Right atrium auricular region (tissue), 2 donors: ENCODE data around the gene NUMB. TPM values are rescaled to one million over a fixed set of nuclear protein-coding genes. Genes with fewer than 3 reads are reported as not detected.

ENCODE experiments used
- DNase-seq: peaks from one replicate; pipeline ENCODE4 v3.0.0-alpha.2; 2019; ENCODE audit warnings: low spot score
- H3K27ac ChIP-seq, 2 donors: fragments of 200-600 bp; sonication (generic); 1 replicate in 1 of 2; 2 replicates in 1 of 2; pipeline ENCODE4 v1.5.1; 2016 to 2019
- H3K27me3 ChIP-seq, 2 donors: fragments of 200-600 bp; sonication (generic); one replicate each; pipeline versions ENCODE4 v1.5.1 to v1.6.0; 2017 to 2019
- H3K36me3 ChIP-seq: fragments of 200-600 bp; sonication (generic); one replicate; pipeline ENCODE4 v1.5.1; 2016
- H3K4me1 ChIP-seq, 2 donors: fragments of 200-600 bp; sonication (generic); one replicate each; pipeline versions ENCODE4 v1.5.1 to v1.6.0; 2017 to 2019
- H3K4me3 ChIP-seq, 2 donors: fragments of 200-600 bp; sonication (generic); 1 replicate in 1 of 2; 2 replicates in 1 of 2; pipeline ENCODE4 v1.5.1; 2017 to 2019; ENCODE audit warnings: mild to moderate bottlenecking in 1 of 2, moderate library complexity in 1 of 2
- H3K9me3 ChIP-seq, 2 donors: fragments of 200-600 bp; sonication (generic); one replicate each; pipeline ENCODE4 v1.5.1; 2019
- total RNA-seq, 2 donors: library from RNA; depleted of rRNA; stranded (reverse); fragments of >200 nt; gene quantifications; one replicate each; pipeline ENCODE4 v1.1.0, GENCODE V29; 2016
- TF ChIP-seq, protein P1 (sequence below), 2 donors: fragments of 200-600 bp; sonication (generic); IDR thresholded peaks; one replicate each; pipeline ENCODE4 v1.5.1; 2019; ENCODE audit warnings: antibody characterized with exemption in 2 of 2

Gene NUMB
- total RNA-seq, 2 donors from 2014 or later: 24.6 to 31.9 TPM

GRCh38 chr14:73283608-73284379 lies 174.6 kb downstream of the NUMB start:
- H3K36me3 ChIP-seq: peaks cover 64% of the 10 kb centered on the region
- no peak overlapping the region for H3K4me3 ChIP-seq
- no peaks in the 10 kb centered on the region for H3K4me1 ChIP-seq
- DNase-seq: no peak
- no peaks in the 10 kb centered on the region for H3K9me3 ChIP-seq
- no peak overlapping the region for H3K27ac ChIP-seq
- H3K27me3 ChIP-seq: no peaks in the 10 kb centered on the region
- TF ChIP-seq, protein P1, sequence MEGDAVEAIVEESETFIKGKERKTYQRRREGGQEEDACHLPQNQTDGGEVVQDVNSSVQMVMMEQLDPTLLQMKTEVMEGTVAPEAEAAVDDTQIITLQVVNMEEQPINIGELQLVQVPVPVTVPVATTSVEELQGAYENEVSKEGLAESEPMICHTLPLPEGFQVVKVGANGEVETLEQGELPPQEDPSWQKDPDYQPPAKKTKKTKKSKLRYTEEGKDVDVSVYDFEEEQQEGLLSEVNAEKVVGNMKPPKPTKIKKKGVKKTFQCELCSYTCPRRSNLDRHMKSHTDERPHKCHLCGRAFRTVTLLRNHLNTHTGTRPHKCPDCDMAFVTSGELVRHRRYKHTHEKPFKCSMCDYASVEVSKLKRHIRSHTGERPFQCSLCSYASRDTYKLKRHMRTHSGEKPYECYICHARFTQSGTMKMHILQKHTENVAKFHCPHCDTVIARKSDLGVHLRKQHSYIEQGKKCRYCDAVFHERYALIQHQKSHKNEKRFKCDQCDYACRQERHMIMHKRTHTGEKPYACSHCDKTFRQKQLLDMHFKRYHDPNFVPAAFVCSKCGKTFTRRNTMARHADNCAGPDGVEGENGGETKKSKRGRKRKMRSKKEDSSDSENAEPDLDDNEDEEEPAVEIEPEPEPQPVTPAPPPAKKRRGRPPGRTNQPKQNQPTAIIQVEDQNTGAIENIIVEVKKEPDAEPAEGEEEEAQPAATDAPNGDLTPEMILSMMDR (IDR thresholded peaks at IDR 0.05): peak in 1 of 2 donors; percentile 42

- H3K27ac ChIP-seq: no peak overlapping the region
- no peak for DNase-seq
- peaks cover 71% of the 10 kb centered on the region for H3K36me3 ChIP-seq
- TF ChIP-seq, protein P1 (IDR thresholded peaks at IDR 0.05): no peak
- H3K4me1 ChIP-seq: no peaks in the 10 kb centered on the region
- H3K4me3 ChIP-seq: no peak overlapping the region
- H3K9me3 ChIP-seq: no peaks in the 10 kb centered on the region
- no peaks in the 10 kb centered on the region for H3K27me3 ChIP-seq
These were observed 177.4 kb downstream of the NUMB start for GRCh38 chr14:73280903-73281302.

GRCh38 chr14:73277376-73277775 lies 181.0 kb downstream of the NUMB start:
- TF ChIP-seq, protein P1 (IDR thresholded peaks at IDR 0.05): no peak
- H3K4me1 ChIP-seq: no peaks in the 10 kb centered on the region
- H3K27ac ChIP-seq: no peak overlapping the region
- DNase-seq: no peak
- H3K27me3 ChIP-seq: no peaks in the 10 kb centered on the region
- peaks cover 56% of the 10 kb centered on the region for H3K36me3 ChIP-seq
- H3K4me3 ChIP-seq: no peak overlapping the region
- H3K9me3 ChIP-seq: no peaks in the 10 kb centered on the region

DNA sequence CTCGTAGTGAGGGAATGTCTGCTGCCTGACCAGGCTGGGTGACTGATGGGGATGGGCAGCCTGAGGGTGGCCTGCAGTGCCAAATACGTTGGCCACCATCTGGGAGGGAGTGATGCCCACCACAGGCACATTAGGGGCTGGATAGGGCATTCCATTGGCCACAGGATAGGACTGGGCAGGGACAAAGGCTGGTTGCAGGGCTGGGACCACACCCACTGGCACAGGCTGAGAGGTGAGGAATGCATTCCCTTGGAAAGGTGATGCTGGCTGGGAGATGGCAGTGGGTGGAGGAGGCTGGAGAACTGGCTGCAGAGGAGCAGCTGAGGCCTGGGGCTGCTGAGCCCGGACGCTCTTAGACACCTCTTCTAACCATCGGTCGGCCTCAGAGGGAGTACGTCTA lies 181.5 kb downstream of the NUMB start:
- TF ChIP-seq, protein P1 (IDR thresholded peaks at IDR 0.05): no peak
- DNase-seq: no peak
- Histone ChIP-seq H3K9me3 (no peaks in the 10 kb centered on the region), H3K36me3 (peaks cover 50% of the 10 kb centered on the region), H3K27me3 (no peaks in the 10 kb centered on the region), H3K4me3 (no peak overlapping the region), H3K4me1 (no peaks in the 10 kb centered on the region), H3K27ac (no peak overlapping the region)

GRCh38 chr14:73273799-73274198 lies 184.5 kb downstream of the NUMB start:
- H3K36me3 ChIP-seq: peaks cover 29% of the 10 kb centered on the region
- TF ChIP-seq, protein P1 (IDR thresholded peaks at IDR 0.05): no peak
- no peak overlapping the region for H3K4me3 ChIP-seq
- H3K4me1 ChIP-seq: peaks cover 0 to 13% of the 10 kb centered on the region in 2 donors
- no peak for DNase-seq
- H3K9me3 ChIP-seq: no peaks in the 10 kb centered on the region
- no peaks in the 10 kb centered on the region for H3K27me3 ChIP-seq
- H3K27ac ChIP-seq: no peak overlapping the region

DNA sequence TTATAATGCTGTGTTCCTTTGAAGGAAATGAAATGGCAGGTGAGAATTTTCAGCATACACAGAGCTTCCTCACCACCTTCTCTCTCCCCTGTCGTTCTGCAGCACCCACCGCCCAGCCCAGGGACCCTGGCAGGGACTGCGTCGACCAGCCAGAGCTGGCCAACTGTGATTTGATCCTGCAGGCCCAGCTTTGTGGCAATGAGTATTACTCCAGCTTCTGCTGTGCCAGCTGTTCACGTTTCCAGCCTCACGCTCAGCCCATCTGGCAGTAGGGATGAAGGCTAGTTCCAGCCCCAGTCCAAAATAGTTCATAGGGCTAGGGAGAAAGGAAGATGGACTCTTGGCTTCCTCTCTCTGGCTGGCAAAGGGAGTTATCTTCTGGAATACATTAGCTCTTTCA lies 186.0 kb downstream of the NUMB start:
- H3K27ac ChIP-seq: no peak overlapping the region
- peaks cover 0 to 13% of the 10 kb centered on the region in 2 donors for H3K4me1 ChIP-seq
- no peaks in the 10 kb centered on the region for H3K27me3 ChIP-seq
- peaks cover 25% of the 10 kb centered on the region for H3K36me3 ChIP-seq
- no peak overlapping the region for H3K4me3 ChIP-seq
- no peaks in the 10 kb centered on the region for H3K9me3 ChIP-seq
- peak; percentile 42 for DNase-seq
- TF ChIP-seq, protein P1 (IDR thresholded peaks at IDR 0.05): no peak
